Testis (tissue), 2 donors: Measurements from ENCODE around the gene ELN.

Experiments
- POLR2A ChIP-seq: fragments of 450-650 bp; IDR thresholded peaks from one replicate; pipeline ENCODE4 v1.6.1; 2017; ENCODE audit warnings: antibody characterized with exemption, mild to moderate bottlenecking, moderate library complexity
- TF ChIP-seq, protein P1 (sequence below), 3 experiments: fragments of 450-650 bp in 2 of 3; fragments of 200-600 bp in 1 of 3; sonication (generic) in 1 of 3; IDR thresholded peaks; one replicate each; pipeline ENCODE4 v1.5.1; 2016 to 2019; ENCODE audit warnings: antibody characterized with exemption in 3 of 3, mild to moderate bottlenecking in 2 of 3, moderate library complexity in 1 of 3

DNA sequence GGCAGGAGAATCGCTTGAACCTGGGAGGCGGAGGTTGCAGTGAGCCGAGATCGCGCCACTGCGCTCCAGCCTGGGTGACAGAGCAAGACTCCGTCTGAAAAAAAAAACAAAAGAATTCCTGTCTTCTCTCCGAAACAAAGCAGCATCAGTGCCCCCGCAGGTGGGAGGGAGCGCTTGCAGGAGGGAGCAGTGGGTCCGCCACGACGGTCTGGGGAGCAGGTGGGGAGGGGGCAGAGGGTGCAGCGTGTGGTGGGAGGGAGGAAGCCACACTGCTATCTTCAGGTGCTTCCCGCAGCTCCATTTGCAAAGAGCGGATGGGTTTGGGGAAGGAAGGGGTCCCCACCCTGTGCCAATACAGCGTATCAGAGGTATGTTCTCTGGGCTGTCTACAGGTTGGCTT is 87.4 kb downstream of the ELN start:
- TF ChIP-seq, protein P1, sequence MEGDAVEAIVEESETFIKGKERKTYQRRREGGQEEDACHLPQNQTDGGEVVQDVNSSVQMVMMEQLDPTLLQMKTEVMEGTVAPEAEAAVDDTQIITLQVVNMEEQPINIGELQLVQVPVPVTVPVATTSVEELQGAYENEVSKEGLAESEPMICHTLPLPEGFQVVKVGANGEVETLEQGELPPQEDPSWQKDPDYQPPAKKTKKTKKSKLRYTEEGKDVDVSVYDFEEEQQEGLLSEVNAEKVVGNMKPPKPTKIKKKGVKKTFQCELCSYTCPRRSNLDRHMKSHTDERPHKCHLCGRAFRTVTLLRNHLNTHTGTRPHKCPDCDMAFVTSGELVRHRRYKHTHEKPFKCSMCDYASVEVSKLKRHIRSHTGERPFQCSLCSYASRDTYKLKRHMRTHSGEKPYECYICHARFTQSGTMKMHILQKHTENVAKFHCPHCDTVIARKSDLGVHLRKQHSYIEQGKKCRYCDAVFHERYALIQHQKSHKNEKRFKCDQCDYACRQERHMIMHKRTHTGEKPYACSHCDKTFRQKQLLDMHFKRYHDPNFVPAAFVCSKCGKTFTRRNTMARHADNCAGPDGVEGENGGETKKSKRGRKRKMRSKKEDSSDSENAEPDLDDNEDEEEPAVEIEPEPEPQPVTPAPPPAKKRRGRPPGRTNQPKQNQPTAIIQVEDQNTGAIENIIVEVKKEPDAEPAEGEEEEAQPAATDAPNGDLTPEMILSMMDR (IDR thresholded peaks at IDR 0.05), result no peak
- TF ChIP-seq POLR2A, result no peak
